ENCODE measurements around the gene TRIM14.

TRIM14 gene

DNA sequence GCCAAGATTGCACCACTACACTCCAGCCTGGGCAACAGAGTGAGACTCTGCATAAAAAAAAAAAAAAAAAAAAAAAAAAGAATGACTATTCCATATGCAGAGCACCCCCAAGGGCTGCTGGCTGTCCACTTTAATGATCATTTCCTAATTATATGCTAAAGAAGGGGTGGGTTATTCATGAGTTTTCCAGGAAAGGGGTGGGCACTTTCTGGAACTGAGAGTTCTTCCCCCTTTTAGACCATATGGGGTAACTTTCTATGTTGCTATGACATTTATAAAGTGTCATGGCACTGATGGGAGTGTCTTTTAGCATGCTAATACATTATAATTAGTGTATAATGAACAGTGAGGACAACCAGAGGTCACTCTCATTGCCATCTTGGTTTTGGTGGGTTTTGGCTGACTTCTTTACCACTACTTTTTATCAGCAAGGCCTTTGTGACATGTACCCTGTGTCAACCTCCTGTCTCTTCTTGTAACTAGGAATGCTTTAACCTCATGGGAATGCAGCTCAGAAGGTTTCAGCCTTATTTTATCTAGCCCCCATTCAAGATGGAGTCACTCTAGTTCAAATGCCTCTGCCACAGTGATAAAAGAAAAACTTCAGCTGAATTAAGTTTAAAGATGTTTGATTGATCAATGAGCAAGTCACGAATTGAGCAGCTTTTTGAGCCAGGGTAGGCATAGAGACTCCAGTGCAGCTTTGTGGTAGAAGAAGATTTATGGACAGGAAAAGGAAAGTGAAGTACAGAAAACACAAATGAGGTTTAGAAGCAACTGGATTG, 69.5 kb downstream of the TRIM14 start:
- no CpG with 5 or more reads among the region's 1 CpG for WGBS (ENCODE audit: extremely low coverage, insufficient coverage, low lambda C conversion rate)
- no peak overlapping the region for H2BK15ac ChIP-seq (replicated peaks; ENCODE audit: low read depth)
- DNase-seq, result no peak

GRCh38 chr9:98047002-98047401, 72.0 kb downstream of the TRIM14 start:
- Histone ChIP-seq H4K8ac (ENCODE audit: low read depth, low read length) (no peak overlapping the region), H2AK5ac (ENCODE audit: low read length) (no peak overlapping the region), H3K4ac (ENCODE audit: low read depth, low read length) (no peak overlapping the region), H3K18ac (ENCODE audit: low read length) (no peak overlapping the region), H3K9ac (ENCODE audit: low read length) (no peak overlapping the region), H4K5ac (ENCODE audit: low read length) (no peak overlapping the region), H3K23ac (ENCODE audit: low read length) (no peak overlapping the region), H3K4me3 (ENCODE audit: low read length) (no peak overlapping the region), H3K56ac (ENCODE audit: low read length) (no peak overlapping the region), H2BK120ac (ENCODE audit: low read depth, low read length) (no peak overlapping the region), H3K36me3 (ENCODE audit: control insufficient read depth, insufficient read depth, low read length) (no peaks in the 10 kb centered on the region), H2BK5ac (ENCODE audit: low read length) (no peak overlapping the region), H3K27me3 (ENCODE audit: insufficient read depth, low read length, poor library complexity) (no peaks in the 10 kb centered on the region), H3K79me1 (ENCODE audit: low read length) (no peaks in the 10 kb centered on the region), H2BK15ac (replicated peaks; ENCODE audit: low read depth) (no peak overlapping the region), H3K4me2 (ENCODE audit: low read length) (no peak overlapping the region), H3K79me2 (ENCODE audit: control insufficient read depth, insufficient read depth, low read length) (no peaks in the 10 kb centered on the region), H3K27ac (ENCODE audit: low read depth, low read length) (no peak overlapping the region), H3K4me1 (ENCODE audit: control insufficient read depth, low read depth, low read length) (no peaks in the 10 kb centered on the region)
- no CpG with 5 or more reads among the region's 5 CpGs for WGBS (ENCODE audit: extremely low coverage, insufficient coverage, low lambda C conversion rate)
- no peak for DNase-seq

More for the DNA sequence above, 69.5 kb downstream of the TRIM14 start:
- no peaks in the 10 kb centered on the region for H3K4me1 ChIP-seq (ENCODE audit: control insufficient read depth, low read depth, low read length)
- H3K36me3 ChIP-seq (ENCODE audit: control insufficient read depth, insufficient read depth, low read length), result no peaks in the 10 kb centered on the region
- H4K5ac ChIP-seq (ENCODE audit: low read length), result no peak overlapping the region
- no peaks in the 10 kb centered on the region for H3K27me3 ChIP-seq (ENCODE audit: insufficient read depth, low read length, poor library complexity)
- no peak overlapping the region for H3K56ac ChIP-seq (ENCODE audit: low read length)
- H4K8ac ChIP-seq (ENCODE audit: low read depth, low read length), result no peak overlapping the region
- no peak overlapping the region for H3K4me3 ChIP-seq (ENCODE audit: low read length)
- no peak overlapping the region for H3K4me2 ChIP-seq (ENCODE audit: low read length)
- H2BK120ac ChIP-seq (ENCODE audit: low read depth, low read length), result no peak overlapping the region
- H2AK5ac ChIP-seq (ENCODE audit: low read length), result no peak overlapping the region
- H3K4ac ChIP-seq (ENCODE audit: low read depth, low read length), result no peak overlapping the region
- H3K27ac ChIP-seq (ENCODE audit: low read depth, low read length), result no peak overlapping the region
- H3K18ac ChIP-seq (ENCODE audit: low read length), result no peak overlapping the region
- no peak overlapping the region for H3K9ac ChIP-seq (ENCODE audit: low read length)
- no peak overlapping the region for H3K23ac ChIP-seq (ENCODE audit: low read length)
- no peaks in the 10 kb centered on the region for H3K79me2 ChIP-seq (ENCODE audit: control insufficient read depth, insufficient read depth, low read length)
- H2BK5ac ChIP-seq (ENCODE audit: low read length), result no peak overlapping the region
- no peaks in the 10 kb centered on the region for H3K79me1 ChIP-seq (ENCODE audit: low read length)

- Histone ChIP-seq H4K5ac (ENCODE audit: low read length) (no peak overlapping the region), H3K9ac (ENCODE audit: low read length) (no peak overlapping the region), H4K8ac (ENCODE audit: low read depth, low read length) (no peak overlapping the region), H3K4me2 (ENCODE audit: low read length) (no peak overlapping the region), H3K23ac (ENCODE audit: low read length) (no peak overlapping the region), H2BK5ac (ENCODE audit: low read length) (no peak overlapping the region), H2AK5ac (ENCODE audit: low read length) (no peak overlapping the region), H3K27me3 (ENCODE audit: insufficient read depth, low read length, poor library complexity) (no peaks in the 10 kb centered on the region), H2BK15ac (replicated peaks; ENCODE audit: low read depth) (no peak overlapping the region), H2BK120ac (ENCODE audit: low read depth, low read length) (no peak overlapping the region), H3K4me3 (ENCODE audit: low read length) (no peak overlapping the region), H3K18ac (ENCODE audit: low read length) (no peak overlapping the region), H3K4ac (ENCODE audit: low read depth, low read length) (no peak overlapping the region), H3K36me3 (ENCODE audit: control insufficient read depth, insufficient read depth, low read length) (no peaks in the 10 kb centered on the region), H3K56ac (ENCODE audit: low read length) (no peak overlapping the region), H3K27ac (ENCODE audit: low read depth, low read length) (no peak overlapping the region), H3K79me1 (ENCODE audit: low read length) (no peaks in the 10 kb centered on the region), H3K79me2 (ENCODE audit: control insufficient read depth, insufficient read depth, low read length) (no peaks in the 10 kb centered on the region), H3K4me1 (ENCODE audit: control insufficient read depth, low read depth, low read length) (no peaks in the 10 kb centered on the region)
- no CpG with 5 or more reads among the region's 9 CpGs for WGBS (ENCODE audit: extremely low coverage, insufficient coverage, low lambda C conversion rate)
- DNase-seq, result no peak
Observed at GRCh38 chr9:98046180-98046543, 72.9 kb downstream of the TRIM14 start.

DNA sequence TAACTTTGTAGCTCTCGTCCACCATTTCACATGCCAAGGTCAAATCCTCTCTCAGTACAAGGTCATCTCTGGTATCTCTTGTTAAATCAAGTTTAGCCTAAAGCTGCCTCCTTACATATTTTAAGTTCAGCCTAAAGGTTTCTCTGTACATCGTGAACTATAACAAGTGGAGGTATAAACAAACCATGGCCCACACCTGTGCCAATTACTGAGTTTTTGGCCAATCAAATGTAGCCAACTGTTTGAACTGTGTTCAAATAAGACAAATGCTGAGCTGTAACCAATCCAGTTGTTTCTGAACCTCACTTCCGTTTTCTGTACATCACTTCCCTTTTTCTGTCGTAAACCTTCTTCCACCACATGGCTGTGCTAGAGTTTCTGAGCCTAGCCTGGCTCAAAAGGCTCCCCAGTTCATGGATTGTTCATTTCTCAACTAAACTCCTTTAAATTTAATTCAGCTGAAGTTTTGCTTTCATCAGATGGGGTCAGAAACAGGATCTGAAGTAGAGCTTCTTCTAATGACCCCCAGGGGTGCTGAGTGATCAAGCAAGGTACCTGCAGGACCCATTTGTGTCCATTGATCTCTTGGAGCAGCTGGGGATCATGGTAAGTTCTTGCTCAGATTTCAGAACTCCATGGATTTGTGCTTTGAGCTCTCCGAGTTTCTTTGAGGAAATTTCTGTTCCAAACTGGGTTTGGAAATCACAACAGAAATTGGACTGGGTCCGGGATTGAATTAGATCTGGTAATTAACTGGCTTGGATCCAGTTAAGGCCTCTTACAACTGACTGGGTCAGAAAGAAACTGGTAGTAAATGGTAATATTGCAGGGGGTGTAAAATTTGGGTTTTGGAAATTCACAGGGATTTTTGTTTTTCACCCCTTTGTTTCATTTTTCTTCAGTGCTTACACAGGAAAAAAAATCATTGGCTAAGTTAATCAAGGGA, 73.5 kb downstream of the TRIM14 start:
- Histone ChIP-seq H3K18ac (ENCODE audit: low read length) (no peak overlapping the region), H3K36me3 (ENCODE audit: control insufficient read depth, insufficient read depth, low read length) (no peaks in the 10 kb centered on the region), H3K79me2 (ENCODE audit: control insufficient read depth, insufficient read depth, low read length) (no peaks in the 10 kb centered on the region), H3K56ac (ENCODE audit: low read length) (no peak overlapping the region), H3K23ac (ENCODE audit: low read length) (no peak overlapping the region), H3K27ac (ENCODE audit: low read depth, low read length) (no peak overlapping the region), H4K5ac (ENCODE audit: low read length) (no peak overlapping the region), H3K4ac (ENCODE audit: low read depth, low read length) (no peak overlapping the region), H4K8ac (ENCODE audit: low read depth, low read length) (no peak overlapping the region), H3K4me1 (ENCODE audit: control insufficient read depth, low read depth, low read length) (no peaks in the 10 kb centered on the region), H3K4me2 (ENCODE audit: low read length) (no peak overlapping the region), H2BK120ac (ENCODE audit: low read depth, low read length) (no peak overlapping the region), H3K9ac (ENCODE audit: low read length) (no peak overlapping the region), H2AK5ac (ENCODE audit: low read length) (no peak overlapping the region), H3K4me3 (ENCODE audit: low read length) (no peak overlapping the region), H3K79me1 (ENCODE audit: low read length) (no peaks in the 10 kb centered on the region), H2BK5ac (ENCODE audit: low read length) (no peak overlapping the region), H3K27me3 (ENCODE audit: insufficient read depth, low read length, poor library complexity) (no peaks in the 10 kb centered on the region), H2BK15ac (replicated peaks; ENCODE audit: low read depth) (no peak overlapping the region)
- DNase-seq, result no peak
- WGBS (ENCODE audit: extremely low coverage, insufficient coverage, low lambda C conversion rate), result no CpG with 5 or more reads among the region's 6 CpGs

- Histone ChIP-seq H2AK5ac (ENCODE audit: low read length) (no peak overlapping the region), H3K4ac (ENCODE audit: low read depth, low read length) (no peak overlapping the region), H3K79me2 (ENCODE audit: control insufficient read depth, insufficient read depth, low read length) (no peaks in the 10 kb centered on the region), H2BK15ac (replicated peaks; ENCODE audit: low read depth) (no peak overlapping the region), H3K4me3 (ENCODE audit: low read length) (no peak overlapping the region), H3K9ac (ENCODE audit: low read length) (no peak overlapping the region), H2BK120ac (ENCODE audit: low read depth, low read length) (no peak overlapping the region), H3K27ac (ENCODE audit: low read depth, low read length) (no peak overlapping the region), H3K4me1 (ENCODE audit: control insufficient read depth, low read depth, low read length) (no peaks in the 10 kb centered on the region), H3K27me3 (ENCODE audit: insufficient read depth, low read length, poor library complexity) (no peaks in the 10 kb centered on the region), H3K36me3 (ENCODE audit: control insufficient read depth, insufficient read depth, low read length) (no peaks in the 10 kb centered on the region), H4K8ac (ENCODE audit: low read depth, low read length) (no peak overlapping the region), H4K5ac (ENCODE audit: low read length) (no peak overlapping the region), H2BK5ac (ENCODE audit: low read length) (no peak overlapping the region), H3K23ac (ENCODE audit: low read length) (no peak overlapping the region), H3K18ac (ENCODE audit: low read length) (no peak overlapping the region), H3K79me1 (ENCODE audit: low read length) (no peaks in the 10 kb centered on the region), H3K56ac (ENCODE audit: low read length) (no peak overlapping the region), H3K4me2 (ENCODE audit: low read length) (no peak overlapping the region)
- no CpG with 5 or more reads among the region's 5 CpGs for WGBS (ENCODE audit: extremely low coverage, insufficient coverage, low lambda C conversion rate)
- DNase-seq, result no peak
Observed at GRCh38 chr9:98043915-98044314, 75.1 kb downstream of the TRIM14 start.

Measured in mesendoderm (in vitro differentiated cells).